NCI-H2107 (cell line): Measurements from ENCODE around the gene DEPDC5.

ENCODE experiments used
- DNase-seq: peaks from one replicate; lab custom pipeline; 2025; lab: John Stamatoyannopoulos, UW

Gene DEPDC5

DNA sequence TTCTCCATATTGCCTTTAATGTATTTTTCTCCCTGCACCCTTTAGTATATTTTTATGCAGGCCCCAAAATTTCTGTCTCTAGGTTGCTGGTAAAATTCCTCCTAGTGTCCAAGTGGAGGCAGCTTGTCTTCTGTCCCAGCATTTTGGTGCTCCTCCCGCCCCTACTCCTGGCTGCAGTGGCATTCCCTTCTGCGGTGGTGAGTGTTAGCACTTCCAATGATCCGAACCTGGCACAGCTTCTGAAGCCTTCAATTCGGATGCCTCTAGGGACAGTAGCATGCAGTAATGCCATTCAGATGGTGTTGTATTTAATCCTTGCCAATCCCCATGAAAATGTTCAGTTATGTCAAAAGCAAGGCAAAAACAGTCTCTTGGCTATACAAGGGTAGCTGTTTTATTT, 196.4 kb downstream of the DEPDC5 start:
- no peak for DNase-seq

DNA sequence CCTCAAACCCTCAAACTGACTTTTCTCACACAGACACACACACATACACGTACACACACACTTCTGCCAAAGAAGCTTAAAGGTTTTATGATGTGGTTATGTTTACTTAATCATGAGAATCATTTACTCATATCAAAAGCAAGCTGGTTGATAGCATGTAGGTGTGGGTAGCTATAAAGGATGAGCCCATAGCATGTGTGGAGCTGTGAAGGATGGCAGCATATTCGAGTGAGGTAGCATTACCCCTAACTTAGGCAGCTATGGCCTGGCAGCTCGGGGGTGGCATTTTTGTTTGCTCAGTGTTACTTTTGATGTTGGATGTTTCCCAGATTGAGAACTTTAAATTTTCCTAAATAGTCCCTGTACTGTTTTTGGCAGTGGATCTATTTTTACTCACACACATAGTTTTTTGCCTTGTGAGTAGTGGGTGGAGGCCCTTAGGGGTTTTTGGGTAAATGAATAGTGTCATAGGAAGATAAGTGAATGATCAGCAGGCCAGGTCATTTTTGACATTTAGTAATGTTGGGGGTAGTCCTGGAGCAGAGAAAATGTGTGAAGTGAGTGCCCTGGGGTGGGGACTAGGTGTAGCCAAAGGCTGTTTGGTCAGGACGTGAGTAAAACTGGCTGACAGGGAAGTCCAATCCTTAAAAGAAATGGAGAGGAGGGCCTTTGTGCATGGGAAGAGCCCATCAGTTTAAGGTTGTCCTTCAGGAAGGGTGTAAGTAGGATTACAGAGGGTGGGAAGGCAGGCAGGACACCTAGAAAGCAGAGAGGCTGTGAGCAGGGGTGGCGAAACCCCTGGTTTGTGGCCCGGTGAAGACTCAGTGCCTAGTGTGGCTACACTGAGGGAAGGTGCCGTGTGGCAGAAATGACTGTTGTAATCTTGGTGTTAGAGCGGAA, 197.6 kb downstream of the DEPDC5 start:
- DNase-seq = no peak

DNA sequence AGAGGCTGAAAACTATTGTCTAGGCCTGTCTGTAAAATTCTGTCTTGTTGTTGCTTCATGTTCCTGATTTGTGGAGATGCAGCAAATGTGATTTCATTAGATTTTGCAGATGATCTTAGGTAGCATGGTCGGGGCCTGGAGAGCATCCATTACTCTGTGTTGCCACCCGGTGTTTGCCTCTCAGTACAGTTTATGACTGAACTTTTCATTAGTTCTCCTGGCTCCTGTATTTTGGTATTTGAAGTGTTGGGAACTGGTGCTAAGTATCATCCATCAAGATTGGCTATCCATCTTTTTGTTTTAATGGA, 198.2 kb downstream of the DEPDC5 start:
- no peak for DNase-seq

DNA sequence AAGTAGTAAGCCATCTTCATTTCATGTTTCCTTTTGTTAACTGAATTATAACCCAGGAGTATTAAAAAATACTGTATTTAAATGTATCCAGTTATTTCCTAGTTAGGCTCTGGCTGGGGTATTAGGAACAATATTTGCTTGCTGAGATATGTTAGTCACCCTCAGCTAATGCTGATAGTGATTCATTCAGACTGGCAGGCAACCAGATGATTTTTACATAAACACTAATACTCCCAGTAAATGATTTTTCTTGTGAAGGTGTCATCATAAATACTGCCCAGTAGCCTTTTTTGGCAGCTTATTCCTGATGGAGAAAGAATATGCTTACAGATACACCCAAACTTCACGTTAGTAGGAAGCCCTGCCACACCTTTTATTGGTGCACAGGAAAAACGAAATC, 198.7 kb downstream of the DEPDC5 start:
- no peak for DNase-seq

DNA sequence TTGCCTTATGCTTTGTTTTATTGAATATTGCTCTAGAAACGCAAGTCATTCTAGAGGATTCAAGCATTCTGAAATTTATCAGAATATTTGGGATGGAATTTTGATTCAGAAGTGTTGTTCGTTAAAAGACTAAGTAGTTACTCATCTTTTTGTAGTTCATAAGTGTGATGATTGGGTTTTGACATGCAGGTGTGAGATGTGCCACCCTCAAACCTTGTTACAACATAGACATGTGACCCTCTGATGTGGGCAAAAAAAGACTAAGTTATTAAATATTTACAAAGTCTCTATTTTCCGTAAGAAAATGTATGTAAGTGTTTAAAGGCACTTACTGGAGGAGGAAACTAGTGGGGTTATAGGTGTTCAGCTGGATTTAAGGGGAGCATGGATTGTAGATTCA, 199.4 kb downstream of the DEPDC5 start:
- DNase-seq = no peak

DNA sequence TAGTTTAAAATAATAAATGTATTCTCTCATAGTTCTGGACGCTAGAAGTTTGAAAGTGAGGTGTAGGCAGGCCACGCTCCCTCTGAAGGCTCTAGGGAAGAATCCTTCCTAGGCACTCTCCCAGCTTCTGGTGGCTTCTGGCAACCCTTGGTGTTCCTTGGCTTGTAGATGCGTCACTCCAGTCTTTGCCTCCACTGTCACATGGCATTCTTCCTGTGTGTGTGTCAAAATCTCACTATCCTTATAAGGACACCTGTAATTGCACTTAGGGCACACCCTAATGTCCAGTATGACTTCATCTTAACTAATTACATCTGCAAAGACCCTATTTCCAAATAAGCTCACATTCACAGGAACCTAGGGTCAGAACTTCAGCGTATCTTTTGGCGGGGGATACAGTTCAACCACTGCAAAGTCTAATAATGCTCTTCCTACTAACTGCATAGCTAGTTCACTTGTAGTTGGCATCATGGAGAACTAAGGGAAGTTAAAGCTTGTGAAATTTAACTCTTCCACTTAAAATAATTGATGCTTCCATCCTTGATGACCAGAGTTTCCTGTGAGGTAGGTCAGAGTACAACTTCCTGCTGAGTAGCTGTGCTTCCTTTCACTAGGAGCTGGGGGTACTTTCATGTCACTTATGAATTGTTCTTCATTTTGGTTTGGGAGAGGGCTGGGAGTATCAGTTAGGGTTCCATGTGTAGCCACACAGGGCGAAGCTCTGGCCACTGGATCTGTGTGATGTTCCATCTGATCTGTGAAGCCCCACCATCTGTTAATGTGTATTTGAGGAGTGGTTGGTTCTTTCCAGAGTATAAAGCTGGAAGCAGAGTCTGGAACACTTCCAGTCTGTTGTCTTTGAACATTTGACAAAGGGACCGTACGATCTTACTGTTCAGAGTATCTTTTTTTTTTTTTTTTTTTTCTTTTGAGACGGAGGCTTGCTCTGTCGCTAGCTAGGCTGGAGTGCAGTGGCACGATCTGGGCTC, 201.0 kb downstream of the DEPDC5 start:
- no peak for DNase-seq

DNA sequence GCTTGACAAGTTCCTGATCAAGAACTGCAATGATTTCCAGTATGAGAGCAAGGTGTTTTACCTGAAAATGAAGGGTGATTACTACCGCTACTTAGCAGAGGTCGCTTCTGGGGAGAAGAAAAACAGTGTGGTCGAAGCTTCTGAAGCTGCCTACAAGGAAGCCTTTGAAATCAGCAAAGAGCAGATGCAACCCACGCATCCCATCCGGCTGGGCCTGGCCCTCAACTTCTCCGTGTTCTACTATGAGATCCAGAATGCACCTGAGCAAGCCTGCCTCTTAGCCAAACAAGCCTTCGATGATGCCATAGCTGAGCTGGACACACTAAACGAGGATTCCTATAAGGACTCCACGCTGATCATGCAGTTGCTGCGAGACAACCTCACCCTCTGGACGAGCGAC, 202.5 kb downstream of the DEPDC5 start:
- DNase-seq = no peak
